MM.1S (cell line): ENCODE measurements around the gene MSI2.

Source experiments
- EZH2 ChIP-seq: fragments of 300-600 bp; sonication (generic); optimal IDR thresholded peaks from 2 replicates; pipeline ENCODE3; 2017; ENCODE audit warnings: low read depth, mild to moderate bottlenecking, antibody characterized with exemption, low read length, mixed read lengths
- TF ChIP-seq, protein P1 (sequence below): fragments of 300-600 bp; sonication (generic); IDR thresholded peaks from 2 replicates; pipeline ENCODE4 v1.5.1; 2016; ENCODE audit warnings: antibody characterized with exemption, low read length, mixed read lengths

DNA sequence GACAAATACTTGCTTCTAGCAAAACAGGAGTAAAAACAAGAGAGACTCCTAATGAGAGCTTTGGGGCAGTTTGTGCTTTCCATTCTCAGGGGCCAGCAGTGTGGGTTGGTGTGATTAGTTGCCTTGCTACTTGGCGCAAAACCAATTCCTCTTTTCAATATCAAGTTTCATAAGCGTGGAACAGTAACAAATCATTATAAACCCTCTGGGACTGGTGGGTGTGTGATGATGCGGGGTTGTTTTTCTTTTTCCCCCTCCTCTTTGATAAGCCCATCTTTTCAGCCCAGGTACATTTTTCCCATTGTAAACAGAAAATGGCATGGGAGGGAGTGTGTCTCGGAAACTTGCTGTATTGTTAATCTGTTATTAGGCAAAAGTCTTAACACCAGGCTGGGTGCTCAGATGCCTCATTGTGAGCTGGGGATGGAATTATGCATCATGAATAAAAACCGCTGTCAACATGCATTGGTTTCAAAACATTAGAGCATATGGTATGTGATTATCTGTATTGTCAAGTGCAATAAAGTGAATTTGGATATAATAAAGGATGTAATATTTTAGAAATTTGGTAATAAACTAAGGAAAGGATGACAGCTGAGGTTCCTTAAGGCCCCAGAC, 322.4 kb downstream of the MSI2 start:
- TF ChIP-seq, protein P1, sequence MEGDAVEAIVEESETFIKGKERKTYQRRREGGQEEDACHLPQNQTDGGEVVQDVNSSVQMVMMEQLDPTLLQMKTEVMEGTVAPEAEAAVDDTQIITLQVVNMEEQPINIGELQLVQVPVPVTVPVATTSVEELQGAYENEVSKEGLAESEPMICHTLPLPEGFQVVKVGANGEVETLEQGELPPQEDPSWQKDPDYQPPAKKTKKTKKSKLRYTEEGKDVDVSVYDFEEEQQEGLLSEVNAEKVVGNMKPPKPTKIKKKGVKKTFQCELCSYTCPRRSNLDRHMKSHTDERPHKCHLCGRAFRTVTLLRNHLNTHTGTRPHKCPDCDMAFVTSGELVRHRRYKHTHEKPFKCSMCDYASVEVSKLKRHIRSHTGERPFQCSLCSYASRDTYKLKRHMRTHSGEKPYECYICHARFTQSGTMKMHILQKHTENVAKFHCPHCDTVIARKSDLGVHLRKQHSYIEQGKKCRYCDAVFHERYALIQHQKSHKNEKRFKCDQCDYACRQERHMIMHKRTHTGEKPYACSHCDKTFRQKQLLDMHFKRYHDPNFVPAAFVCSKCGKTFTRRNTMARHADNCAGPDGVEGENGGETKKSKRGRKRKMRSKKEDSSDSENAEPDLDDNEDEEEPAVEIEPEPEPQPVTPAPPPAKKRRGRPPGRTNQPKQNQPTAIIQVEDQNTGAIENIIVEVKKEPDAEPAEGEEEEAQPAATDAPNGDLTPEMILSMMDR, result no peak
- no peak for TF ChIP-seq EZH2
